DND-41 (cell line): ENCODE results near the gene ABI3.

Experiments
- EZH2 ChIP-seq: IDR thresholded peaks from 3 replicates; pipeline ENCODE4 v1.6.1; 2012; ENCODE audit warnings: borderline replicate concordance, low read depth, mild to moderate bottlenecking, moderate library complexity, low read length, inconsistent platforms; ENCODE audit not compliant: severe bottlenecking
- TF ChIP-seq, protein P1 (sequence below): IDR thresholded peaks from 2 replicates; pipeline ENCODE4 v1.5.1; 2012; ENCODE audit warnings: borderline replicate concordance, low read length, moderate library complexity, mild to moderate bottlenecking; ENCODE audit not compliant: poor library complexity, severe bottlenecking; ENCODE audit errors: extremely low read depth

DNA sequence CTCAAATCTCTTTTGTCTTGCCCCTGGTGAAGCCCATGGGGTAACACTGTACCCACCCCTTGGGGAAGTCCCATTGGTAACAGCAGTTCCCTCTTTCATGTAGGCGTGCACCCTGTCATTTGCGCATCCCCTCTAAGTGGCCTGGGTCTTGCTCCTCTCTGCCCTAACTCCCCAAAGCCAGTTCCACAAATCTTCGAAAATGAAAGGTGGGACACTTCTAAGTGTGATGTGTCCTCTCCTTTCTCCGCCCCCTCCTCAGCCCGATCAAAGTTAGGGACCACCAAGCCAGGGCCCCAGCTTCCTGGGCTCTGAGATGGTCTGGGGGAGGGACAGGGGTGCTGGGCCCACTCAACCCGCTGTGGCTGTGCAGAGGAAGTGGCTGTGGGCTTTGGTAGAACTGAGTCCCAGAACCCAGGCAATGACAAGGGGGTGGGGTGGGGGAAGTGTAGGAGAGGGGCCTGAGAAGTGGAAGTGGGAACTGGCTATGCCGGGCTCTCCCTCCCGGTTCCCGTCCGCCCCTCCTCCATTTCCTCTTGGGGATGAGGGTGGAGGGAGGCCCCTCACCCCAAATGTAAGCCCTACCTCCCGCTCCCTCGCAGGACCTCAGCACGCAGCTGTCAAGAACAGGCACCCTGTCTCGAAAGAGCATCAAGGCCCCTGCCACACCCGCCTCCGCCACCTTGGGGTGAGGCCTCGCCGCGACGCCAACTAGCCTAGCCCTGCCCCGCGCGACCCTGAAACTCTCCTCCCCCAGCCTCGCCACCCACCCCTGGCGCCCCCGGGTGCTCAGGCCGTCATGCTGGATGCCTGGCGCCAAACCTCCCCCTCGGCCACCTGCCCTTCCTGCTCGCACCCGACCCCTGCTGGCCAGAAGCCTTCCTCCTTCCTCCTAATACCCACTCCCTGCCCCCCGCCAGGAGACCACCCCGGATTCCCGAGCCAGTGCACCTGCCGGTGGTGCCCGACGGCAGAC lies 8.7 kb downstream of the ABI3 start:
- TF ChIP-seq, protein P1, sequence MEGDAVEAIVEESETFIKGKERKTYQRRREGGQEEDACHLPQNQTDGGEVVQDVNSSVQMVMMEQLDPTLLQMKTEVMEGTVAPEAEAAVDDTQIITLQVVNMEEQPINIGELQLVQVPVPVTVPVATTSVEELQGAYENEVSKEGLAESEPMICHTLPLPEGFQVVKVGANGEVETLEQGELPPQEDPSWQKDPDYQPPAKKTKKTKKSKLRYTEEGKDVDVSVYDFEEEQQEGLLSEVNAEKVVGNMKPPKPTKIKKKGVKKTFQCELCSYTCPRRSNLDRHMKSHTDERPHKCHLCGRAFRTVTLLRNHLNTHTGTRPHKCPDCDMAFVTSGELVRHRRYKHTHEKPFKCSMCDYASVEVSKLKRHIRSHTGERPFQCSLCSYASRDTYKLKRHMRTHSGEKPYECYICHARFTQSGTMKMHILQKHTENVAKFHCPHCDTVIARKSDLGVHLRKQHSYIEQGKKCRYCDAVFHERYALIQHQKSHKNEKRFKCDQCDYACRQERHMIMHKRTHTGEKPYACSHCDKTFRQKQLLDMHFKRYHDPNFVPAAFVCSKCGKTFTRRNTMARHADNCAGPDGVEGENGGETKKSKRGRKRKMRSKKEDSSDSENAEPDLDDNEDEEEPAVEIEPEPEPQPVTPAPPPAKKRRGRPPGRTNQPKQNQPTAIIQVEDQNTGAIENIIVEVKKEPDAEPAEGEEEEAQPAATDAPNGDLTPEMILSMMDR: no peak
- no peak for TF ChIP-seq EZH2
